Measurements from ENCODE around the gene GLDC. TPM values are rescaled to one million over a fixed set of nuclear protein-coding genes. Genes with fewer than 3 reads are reported as not detected.

Gene GLDC
- polyA plus RNA-seq, 4 donors = 18.2 to 22.7 (median 20.2) TPM

DNA sequence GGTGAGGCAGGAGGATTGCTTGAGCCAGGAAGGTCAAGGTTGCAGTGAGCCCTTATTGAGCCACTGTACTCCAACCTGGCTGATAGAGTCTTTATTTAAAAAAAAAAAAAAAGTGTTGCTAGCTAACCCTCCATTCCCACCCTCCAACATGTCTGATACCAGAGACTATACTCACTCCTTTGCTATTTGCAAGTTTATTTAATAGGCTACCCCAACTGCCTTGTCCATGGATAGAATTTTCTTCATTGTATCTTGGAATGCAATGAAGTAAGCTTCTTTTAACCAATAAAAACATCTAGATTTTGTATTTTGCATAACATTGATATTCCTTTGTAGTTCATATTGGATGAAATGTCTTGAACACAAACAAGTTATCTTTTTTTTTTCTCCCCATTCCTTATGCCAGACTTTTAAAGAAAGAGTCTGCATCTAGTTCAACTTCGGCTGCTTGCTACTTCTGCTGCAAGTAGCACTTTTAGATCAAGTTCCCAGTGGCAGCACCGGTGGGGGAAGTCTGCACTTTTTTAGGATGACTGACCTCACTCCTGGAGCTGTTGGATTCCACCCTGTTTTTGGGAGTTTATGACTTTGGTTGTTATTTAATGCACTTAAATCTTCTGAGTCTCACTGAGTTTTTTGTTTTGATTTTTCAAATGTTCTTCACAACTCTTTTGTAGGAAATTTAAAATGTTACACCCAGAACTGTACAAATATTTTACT lies 120.0 kb downstream of the GLDC start:
- DNase-seq (ENCODE audit: low read depth in 4 of 4, low spot score in 2 of 4) = no peak

DNA sequence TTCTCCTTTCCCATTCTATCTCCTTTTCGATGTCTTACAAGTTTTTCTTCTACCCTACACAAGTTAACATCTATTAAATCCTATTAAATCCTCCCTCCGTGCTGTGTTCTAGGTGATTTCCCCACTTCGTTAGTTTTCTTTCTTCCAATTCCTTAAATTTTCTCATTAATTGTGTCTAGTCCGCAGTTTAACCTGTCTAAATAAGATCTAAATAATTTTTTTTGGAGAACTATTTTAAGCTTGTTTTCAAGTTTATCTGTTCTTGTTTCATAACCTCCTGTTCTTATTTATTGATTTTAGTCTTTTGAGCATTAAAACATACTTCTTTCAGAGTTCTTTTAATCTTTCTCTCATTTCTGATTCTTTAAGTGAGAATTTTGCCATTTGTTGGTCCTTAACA lies 123.3 kb downstream of the GLDC start:
- no peak for DNase-seq (ENCODE audit: low read depth in 4 of 4, low spot score in 2 of 4)

DNA sequence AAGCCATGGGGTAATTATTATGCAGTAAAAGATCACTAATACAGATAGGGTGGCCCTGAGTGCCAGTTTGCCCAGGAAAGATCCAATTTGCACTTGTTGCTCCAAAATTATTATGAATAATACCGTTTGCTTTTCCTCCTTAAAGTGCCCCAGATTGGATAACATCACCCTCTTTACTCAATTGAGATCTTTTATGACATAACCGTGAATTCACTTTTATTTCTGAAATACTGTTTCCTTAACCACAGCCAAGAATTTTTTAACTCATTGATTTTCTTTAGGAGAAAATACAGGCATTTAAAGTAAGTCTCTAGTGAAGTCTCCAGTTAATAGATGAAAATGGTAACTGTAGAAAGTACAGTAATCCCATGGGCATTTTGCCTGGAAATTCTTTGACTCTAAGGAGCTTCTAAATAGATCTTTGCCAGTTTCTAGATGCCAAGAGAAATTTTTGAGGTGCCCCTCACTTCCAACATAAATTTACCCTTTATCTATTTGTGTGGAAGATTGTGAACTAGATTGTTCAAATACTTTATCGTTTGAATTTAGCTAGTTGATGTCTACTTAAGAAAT lies 133.4 kb downstream of the GLDC start:
- no peak for DNase-seq (ENCODE audit: low read depth in 4 of 4, low spot score in 2 of 4)

DNA sequence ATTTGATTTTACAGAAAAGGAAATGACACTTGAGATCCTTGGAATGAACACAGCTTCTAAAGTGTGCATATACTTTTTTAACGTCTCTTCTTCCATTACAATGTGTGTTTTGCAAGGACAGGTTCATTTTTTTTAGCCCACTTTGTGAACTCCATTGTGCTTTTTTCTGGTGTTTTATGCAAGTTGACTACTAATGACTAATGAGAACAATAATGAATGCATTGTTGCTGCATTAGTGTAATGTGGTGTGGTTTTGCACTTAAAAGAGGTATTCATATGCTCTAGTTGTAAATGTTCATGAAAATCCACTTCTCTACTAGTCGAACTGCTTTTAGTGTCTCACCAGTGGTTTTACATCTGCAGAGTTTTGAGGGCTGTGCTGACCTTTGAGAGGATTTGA lies 139.0 kb downstream of the GLDC start:
- no peak for DNase-seq (ENCODE audit: low read depth in 4 of 4, low spot score in 2 of 4)

DNA sequence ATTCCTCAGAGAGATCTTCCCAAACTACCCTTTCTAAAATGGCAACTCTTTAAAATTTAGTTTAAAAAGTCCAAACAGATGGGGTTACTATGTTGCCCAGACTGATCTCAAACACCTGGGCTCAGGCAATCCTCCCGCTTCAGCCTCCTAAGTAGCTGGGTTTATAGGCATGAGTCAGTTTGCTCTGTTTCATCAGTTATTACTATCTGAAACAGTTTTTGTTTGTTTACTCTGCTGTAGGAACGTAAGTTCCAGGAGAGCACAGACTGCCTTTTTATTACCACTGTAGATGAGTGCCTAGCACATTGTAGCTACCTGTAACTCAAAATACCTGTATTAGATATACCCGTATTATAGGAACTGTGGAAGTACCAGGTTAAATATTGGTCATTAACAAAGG lies 143.1 kb downstream of the GLDC start:
- no peak for DNase-seq (ENCODE audit: low read depth in 4 of 4, low spot score in 2 of 4)

DNA sequence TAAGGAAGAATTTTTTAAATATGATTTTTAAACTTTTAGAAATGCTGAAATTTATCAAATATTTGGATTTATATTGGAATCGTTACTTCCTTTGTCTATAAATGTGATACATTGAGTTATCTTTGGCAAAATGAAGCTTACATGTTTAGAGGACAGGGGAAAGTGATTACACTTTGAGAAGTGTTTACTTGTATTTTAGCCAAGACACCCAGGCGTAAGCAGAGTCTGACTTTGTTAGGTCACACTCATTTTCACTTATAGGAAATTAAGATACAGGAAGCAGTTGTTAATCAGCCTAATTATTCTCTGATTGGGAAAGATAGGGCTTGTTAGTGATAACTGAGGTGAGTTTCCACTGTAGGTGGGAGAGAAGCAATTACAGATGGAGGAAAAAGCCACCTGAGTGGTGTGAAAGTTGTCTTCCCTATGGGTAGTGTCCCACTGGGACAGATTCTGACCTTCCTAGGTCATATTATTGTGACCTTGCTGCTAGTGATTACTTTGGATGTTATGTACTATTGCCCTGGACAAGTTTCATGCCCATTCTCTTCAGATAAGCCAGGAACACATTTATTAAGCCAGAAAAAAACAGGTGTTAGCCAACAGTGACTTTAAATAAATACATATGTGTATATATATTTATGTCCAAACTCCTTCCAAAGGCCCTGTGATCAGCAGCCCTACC lies 143.9 kb downstream of the GLDC start:
- DNase-seq (ENCODE audit: low read depth in 4 of 4, low spot score in 2 of 4) = no peak

DNA sequence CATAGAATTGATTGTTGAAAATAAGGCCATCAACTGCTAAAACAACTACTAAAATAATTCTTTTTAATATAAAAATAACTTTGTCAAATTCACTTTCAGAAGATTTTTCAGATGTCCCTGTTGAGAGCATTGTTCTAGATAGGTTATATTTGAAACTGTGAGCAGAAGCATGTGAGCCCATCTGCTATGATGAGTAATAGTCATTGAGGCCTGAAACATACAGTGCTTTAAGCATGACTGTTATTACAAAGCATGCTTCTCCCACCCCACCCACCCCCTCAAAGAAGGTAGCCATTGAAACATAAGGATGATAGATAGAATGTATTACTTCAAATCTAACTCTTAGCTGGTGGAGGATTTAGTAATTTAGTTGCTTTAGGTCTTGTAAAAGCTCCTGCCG lies 146.5 kb downstream of the GLDC start:
- DNase-seq (ENCODE audit: low read depth in 4 of 4, low spot score in 2 of 4) = no peak

DNA sequence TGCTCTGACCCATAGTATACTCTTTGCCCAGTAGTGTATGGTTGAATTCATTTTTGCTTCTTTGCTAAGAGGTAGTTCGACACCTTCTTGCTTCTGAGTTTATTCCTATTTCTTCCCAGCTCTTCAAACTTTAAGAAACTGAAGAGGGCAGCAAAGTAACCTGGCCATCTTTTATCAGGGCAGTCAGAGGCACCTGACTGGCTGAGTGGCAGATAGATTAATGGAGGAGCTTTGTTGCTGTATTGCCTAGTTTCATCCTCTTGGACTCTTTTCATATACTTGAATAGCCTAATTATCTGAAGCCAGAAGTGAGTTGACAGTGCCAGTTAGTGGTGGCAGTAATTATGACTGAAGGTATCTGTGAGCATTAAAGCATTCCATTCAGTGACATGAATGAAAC lies 150.1 kb downstream of the GLDC start:
- no peak for DNase-seq (ENCODE audit: low read depth in 4 of 4, low spot score in 2 of 4)

DNA sequence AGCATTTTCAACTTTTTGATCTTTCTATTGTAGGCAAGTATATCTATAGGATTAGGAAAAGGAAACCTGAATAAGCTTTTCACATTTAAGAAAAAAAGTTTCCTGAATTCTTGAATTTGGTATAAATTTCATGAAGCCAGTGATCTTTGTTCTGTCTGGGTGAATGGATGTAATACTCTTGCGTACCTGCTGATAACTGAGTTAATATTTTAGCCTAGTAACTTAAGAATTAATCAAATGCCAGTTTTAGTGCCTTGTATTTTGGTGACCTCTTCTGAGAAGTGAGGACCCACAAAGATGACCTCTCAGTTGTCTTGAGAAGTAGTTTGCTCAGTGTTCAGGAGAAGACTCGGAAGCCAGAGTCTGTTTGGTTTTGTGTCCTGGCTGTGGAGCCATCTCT lies 154.7 kb downstream of the GLDC start:
- DNase-seq (ENCODE audit: low read depth in 4 of 4, low spot score in 2 of 4) = no peak

DNA sequence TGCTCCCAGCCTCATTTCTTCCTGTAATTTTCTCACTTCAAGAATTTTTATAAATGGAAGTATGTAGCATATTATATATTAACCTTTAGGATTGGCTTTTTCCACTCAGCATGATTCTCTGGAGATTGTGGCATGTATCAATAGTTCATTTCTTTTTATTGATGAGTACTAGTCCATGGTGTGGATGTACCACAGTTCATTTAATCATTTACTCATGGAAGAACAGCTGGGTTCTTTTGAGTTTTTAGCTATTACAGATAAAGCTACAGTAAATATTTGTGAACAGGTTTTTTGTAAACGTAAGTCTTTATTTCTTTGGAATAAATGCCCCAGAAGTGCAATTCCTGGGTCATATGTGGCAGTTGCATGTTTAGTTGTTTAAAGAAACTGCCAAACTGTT lies 156.4 kb downstream of the GLDC start:
- DNase-seq (ENCODE audit: low read depth in 4 of 4, low spot score in 2 of 4) = no peak

DNA sequence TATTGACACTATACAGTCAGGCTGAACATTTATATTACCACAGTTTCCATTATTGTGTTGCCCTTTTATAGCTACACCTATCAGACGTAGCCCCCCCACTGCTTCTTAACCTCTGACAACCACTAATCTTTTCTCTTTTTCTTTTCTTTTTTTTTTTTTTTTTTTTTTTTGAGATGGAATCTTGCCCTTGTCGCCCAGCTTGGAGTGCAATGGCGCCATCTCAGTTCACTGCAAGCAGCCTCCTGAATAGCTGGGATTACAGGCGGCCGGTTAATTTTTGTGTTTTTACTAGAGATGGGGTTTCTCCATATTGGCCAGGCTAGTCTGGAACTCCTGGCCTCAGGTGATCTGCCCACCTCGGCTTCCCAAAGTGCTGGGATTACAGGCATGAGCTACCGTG lies 157.1 kb downstream of the GLDC start:
- DNase-seq (ENCODE audit: low read depth in 4 of 4, low spot score in 2 of 4) = no peak

DNA sequence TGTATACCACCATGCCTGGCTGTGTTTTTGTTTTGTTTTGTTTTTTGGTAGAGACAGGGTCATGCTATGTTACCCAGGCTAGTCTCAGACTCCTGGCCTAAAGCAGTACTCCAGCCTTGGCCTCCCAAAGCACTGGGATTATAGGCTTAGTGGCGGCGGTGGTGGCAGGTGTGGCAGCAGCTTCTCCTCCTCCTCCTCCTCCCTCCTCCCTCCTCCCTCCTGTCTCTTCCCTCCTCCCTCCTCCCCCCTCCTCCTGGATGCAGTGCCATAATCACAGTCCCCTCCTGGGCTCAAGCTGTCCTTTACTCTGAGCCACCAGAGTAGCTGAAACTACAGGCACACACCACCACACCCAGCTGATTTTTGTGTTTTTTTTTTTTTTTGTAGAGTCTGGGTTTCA lies 161.3 kb downstream of the GLDC start:
- DNase-seq (ENCODE audit: low read depth in 4 of 4, low spot score in 2 of 4) = no peak

Other genes with a start within 250 kb of the GLDC start
- gene UHRF2, start 232.5 kb downstream of the GLDC start, polyA plus RNA-seq (ENCODE audit: insufficient read length in 4 of 4) = 10 to 100 TPM; 55.0 to 82.6 (median 70.4) TPM
- 10 to 100 TPM; 13.4 to 19.0 (median 17.3) TPM for gene KDM4C, start 112.2 kb upstream of the GLDC start, polyA plus RNA-seq (ENCODE audit: insufficient read length in 4 of 4)